ENCODE data around the gene RPTOR.
A peak's percentile ranks its signal among the peaks of the same experiment; 100 is the strongest.
"Not testable (repeated sequence)": the region's sequence is repeated elsewhere in the genome, so short reads cannot be mapped to it uniquely, and the experiment has no call there.

The RPTOR gene

GRCh38 chr17:80544655-80545498 is at the start of gene RPTOR:
RPTOR (plus strand) TSS chr17:80544838; CDS start chr17:80545630, 792 bp downstream.
- peak; percentile 60 for DNase-seq (ENCODE audit: low read depth)

- no peak for DNase-seq (ENCODE audit: low read depth)
These were observed 46.9 kb upstream of the RPTOR start for GRCh38 chr17:80497726-80498241.

- no peak for DNase-seq (ENCODE audit: low read depth)
These were observed 46.3 kb upstream of the RPTOR start for GRCh38 chr17:80498242-80498919.

- no peak for DNase-seq (ENCODE audit: low read depth)
These were observed 45.7 kb upstream of the RPTOR start for GRCh38 chr17:80498920-80499410.

GRCh38 chr17:80499560-80499959 is 45.1 kb upstream of the RPTOR start:
- no peak for DNase-seq (ENCODE audit: low read depth)

- DNase-seq (ENCODE audit: low read depth), result no peak
These were observed 44.5 kb upstream of the RPTOR start for GRCh38 chr17:80499961-80500665.

GRCh38 chr17:80501741-80502577 is 42.7 kb upstream of the RPTOR start:
- no peak for DNase-seq (ENCODE audit: low read depth)

- no peak for DNase-seq (ENCODE audit: low read depth)
These were observed 42.1 kb upstream of the RPTOR start for GRCh38 chr17:80502578-80502877.

- no peak for DNase-seq (ENCODE audit: low read depth)
These were observed 41.6 kb upstream of the RPTOR start for GRCh38 chr17:80503031-80503430.

GRCh38 chr17:80503921-80504320 is 40.7 kb upstream of the RPTOR start:
- no peak for DNase-seq (ENCODE audit: low read depth)

GRCh38 chr17:80504686-80505413 is 39.8 kb upstream of the RPTOR start:
- no peak for DNase-seq (ENCODE audit: low read depth)

- DNase-seq (ENCODE audit: low read depth), result not testable (repeated sequence)
These were observed 37.5 kb upstream of the RPTOR start for GRCh38 chr17:80507177-80507576.

- no peak for DNase-seq (ENCODE audit: low read depth)
These were observed 36.7 kb upstream of the RPTOR start for GRCh38 chr17:80507965-80508364.

- no peak for DNase-seq (ENCODE audit: low read depth)
These were observed 35.3 kb upstream of the RPTOR start for GRCh38 chr17:80509311-80509710.

- DNase-seq (ENCODE audit: low read depth), result no peak
These were observed 34.5 kb upstream of the RPTOR start for GRCh38 chr17:80510132-80510531.

GRCh38 chr17:80510772-80511171 is 33.9 kb upstream of the RPTOR start:
- DNase-seq (ENCODE audit: low read depth), result no peak

GRCh38 chr17:80511222-80512180 is 33.1 kb upstream of the RPTOR start:
- no peak for DNase-seq (ENCODE audit: low read depth)

- no peak for DNase-seq (ENCODE audit: low read depth)
These were observed 32.4 kb upstream of the RPTOR start for GRCh38 chr17:80512233-80512632.

- DNase-seq (ENCODE audit: low read depth), result no peak
These were observed 31.4 kb upstream of the RPTOR start for GRCh38 chr17:80513201-80513600.

- DNase-seq (ENCODE audit: low read depth), result no peak
These were observed 30.7 kb upstream of the RPTOR start for GRCh38 chr17:80513892-80514291.
